NCI-H2029 (cell line): ENCODE data around the gene PTPRM.

Experiments used
- DNase-seq: peaks from one replicate; lab custom pipeline; 2025; lab: John Stamatoyannopoulos, UW

The PTPRM gene

DNA sequence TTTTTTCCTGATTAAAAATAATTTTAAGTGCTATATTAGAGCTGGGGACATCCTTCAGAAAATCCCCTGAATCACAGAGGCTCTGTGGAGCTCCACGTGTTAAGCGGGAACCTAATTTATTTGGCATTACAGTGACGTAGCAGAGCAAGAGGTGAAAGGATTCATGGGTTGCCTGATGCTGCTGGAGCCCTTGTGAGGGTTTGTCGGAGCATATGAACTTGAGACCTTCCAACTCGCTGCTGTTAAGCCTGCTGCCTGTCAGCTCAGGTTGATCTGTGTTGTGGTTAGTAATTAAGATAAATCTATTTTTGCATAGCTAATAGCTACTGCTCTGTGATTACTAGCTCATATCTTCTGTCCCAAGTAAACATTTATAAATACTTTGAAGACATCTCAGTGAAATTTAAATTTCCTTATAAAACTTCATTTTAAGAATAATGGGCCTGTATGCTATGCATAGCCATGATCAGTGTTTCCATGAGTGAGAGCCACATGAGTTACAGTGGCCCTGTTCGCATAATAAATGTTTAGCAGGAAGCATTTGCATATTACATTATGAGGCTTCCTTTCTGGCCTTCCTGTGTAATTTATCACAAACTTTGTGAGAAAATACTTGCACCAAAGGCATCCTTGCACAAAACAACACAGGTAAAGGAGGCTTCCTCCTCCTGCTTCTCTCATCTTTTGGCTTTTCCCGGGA is 438.9 kb downstream of the PTPRM start:
- DNase-seq, result no peak

DNA sequence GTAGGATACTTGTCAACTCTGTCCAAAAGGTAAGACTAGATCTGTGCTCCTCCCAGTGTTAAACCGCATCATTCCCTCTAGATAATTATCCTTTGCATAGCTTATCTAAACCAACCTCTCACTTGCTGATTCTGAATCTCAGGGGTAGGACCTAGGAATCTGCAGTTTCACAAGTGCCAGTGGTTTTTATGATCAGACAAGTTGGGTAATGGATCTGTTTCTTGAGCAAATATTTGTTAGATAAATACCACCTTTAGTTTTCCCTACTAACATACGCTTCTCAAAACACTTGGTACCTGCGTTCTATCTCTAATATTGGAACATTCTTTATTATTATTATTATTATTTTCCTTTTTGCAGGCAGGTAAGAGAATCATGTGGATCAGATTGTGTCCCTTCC is 439.9 kb downstream of the PTPRM start:
- no peak for DNase-seq

DNA sequence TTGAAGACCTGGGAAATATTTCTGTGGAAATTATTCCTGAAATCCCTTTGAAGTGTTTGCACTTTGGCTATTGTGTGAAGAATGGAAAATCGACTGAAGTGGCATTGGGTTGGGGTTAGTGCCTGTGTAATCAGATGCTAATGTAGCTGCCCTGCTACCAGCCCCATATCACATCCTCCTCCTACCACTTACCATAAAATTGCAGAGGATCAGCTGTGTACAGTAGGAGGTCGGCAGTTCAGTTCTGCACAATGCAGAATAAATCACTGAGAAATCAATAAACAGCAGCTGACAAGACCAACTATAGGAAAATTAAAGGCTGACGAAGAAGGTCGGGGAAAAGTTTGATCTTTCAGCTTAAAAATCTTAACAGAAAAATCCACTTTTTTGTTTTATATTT is 440.9 kb downstream of the PTPRM start:
- no peak for DNase-seq

DNA sequence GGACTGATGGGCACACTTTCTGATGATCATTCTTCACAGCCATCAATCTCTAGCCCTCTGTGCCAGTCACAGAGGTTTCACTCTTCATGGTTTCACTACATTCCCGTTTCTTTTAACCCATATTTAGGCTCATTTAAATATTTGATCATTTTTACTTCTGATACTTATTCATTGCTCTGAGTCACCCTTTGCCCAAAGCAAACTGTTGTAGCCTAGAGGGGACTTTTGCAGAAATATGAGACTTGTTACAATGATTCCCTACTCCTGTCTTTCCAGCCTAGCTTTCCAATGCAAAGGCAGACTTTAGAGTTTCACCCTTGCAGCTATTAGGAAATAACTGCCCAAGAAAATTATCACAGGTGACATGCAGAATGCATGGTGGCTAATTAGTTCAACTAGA is 444.2 kb downstream of the PTPRM start:
- no peak for DNase-seq

DNA sequence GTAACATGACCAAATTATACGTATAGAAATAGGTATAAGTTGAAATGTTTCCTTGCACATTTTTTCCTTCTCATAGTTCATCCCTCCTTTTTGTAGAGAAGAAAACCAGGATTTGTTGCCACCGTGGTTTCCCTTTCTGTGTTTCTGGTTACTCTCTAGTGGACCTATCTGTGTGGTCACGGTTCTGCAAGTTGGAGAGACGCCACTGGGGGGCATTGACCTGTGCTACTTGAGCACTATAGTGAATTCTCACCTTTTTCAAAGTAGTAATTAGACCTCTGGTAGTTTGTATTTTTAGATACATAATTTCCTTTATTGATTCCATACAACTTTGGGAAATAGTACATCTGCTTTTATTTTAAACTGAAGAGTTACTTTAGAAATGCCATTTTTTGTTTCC is 444.8 kb downstream of the PTPRM start:
- DNase-seq, result no peak

DNA sequence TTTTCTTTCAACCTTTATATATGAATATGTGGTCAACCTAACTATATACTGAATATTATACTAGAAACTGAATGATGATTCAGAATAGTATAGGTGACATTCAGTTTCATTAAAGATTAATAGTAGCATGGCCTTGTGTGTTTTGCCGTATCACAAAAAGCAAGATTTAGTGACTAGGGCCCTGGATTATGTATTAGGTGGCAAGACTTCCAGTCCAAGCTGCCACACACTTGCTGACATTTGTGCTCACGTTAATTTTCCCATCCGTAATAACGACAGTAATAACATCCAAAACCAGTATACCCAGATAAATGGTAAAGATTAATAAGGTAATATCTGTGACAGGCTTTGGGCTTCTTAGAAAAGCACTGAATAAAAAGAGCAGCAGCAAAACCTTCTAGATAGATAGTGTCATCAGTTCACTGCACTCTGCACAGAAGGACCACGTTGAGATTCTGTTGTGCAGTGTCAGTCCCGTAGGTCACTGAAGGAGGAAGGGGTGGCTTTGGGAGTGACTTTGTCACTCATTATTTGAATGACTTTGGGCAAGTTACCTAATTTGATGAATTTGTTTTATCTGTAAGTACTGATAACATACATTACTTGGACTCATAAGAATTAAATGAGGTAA is 451.7 kb downstream of the PTPRM start:
- no peak for DNase-seq

DNA sequence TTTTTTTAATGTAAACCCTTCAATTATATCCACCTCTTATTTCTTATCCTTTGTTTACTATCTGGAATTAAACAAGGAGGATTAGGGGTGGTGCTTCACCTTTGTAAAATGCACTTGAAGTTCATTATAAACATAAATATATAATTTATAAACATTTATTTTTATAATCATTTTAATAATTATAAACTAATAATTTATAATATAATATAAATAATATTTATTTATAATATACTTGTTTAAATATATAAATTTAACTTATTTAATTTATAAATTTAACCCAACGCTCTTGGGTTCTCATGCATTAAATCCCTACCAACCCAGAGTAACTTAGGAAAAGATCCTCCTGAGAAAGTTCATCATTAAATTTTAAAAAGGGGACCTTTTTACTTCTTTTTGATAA is 452.5 kb downstream of the PTPRM start:
- DNase-seq, result no peak

DNA sequence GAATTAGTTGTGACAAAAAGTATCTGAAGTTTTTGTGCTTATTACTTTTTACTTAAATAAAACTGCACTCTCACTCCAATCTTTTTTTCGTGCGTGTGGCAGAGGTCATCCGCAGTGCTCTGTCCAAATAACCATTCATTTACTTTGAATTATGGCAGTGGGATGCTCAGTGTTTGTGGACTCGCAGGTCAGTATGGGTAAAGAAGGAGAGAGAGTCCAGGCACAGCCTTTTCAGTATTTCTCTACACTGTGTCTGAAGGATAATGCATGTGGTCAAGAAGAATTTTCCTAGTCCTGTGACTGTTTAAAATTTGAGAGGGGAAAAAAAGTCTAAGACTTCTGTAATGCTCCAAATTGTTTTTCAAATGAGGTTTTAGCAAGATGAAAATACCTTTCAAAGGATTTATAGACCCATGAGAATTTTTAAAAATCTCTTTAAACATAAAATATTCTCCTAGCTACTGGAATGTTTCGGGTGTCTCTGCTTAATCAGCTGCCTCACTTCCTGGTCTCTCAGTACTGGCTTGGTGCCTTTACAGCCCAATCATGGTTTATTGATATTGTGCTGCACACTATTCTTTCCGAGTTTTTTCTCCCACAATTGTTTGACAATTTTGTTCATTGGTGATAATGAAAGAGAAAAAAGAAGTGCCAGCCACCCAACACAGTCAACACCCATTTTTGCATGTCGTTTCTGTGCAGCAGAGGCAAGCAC is 453.2 kb downstream of the PTPRM start:
- no peak for DNase-seq

DNA sequence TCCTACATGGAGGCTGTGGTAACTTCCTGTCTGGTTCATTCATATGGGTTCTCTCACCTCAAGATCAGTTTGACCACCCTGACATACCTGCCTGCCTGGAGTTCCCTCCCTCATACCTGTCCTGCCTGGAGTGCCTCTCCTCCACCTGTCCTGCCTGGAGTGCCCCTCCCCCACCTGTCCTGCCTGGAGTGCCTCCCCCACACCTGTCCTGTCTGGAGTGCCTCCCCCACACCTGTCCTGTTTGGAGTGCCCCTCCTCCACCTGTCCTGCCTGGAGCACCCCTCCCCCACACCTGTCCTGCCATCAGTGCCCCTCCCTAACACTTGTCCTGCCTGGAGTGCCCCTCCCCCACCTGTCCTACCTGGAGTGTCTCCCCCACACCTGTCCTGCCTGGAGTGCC is 461.9 kb downstream of the PTPRM start:
- DNase-seq, result peak; percentile 43

DNA sequence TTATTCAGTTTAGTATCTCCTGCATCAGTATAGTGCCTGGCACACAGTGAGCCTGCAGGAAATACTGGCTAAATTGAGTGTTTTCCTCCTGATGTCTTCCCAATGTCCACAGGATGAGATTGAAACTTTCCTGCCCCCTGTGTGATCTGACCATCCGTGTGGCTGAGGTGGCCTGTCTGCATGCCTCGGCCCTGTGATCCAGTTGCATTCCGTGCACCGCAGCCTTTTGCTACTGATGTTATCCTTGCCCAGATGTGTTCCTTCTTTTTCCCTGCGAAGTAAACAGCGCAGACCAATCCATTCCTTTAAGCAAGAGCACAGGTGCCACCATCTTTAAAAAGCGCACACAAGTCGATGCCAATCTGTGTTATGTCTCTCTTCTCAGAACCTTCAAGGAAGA is 462.6 kb downstream of the PTPRM start:
- no peak for DNase-seq

DNA sequence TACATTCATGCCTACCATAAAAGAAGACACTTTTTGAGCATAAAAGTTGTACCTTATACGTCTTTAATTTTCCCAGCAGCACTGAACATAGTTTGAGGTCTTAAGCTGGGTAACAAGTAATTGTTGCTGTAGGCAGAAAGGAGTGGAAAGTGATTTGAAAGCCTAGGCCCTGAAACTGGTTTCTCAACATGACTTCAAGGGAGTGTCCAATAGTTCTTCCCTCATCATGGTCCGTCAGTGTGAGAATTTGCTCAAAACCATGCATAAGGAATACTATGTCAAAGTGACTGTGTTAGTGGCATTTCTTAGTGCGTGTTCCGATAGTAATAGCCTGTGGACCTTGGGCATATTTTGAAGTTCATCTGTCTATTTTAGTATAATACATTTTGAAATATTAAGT is 463.1 kb downstream of the PTPRM start:
- DNase-seq, result no peak

DNA sequence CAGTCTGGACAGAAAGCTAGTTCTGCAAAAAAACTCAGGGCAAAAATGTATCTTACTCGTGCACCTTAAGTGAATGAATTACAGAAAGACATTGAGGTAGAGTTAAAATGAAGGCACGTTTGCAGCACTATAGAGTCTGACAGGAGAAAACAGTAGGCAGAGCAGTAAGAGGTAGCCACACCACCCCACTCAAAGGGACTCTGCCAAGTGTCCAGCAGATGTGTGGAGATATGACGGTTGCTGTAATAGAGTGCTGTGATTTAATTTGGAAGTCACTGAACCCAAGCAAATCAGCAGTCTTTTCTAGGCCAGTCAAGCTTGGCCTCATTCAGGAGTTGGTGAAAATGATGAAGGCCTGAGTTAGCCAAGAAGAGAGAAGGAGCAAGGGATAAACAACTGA is 464.4 kb downstream of the PTPRM start:
- no peak for DNase-seq

DNA sequence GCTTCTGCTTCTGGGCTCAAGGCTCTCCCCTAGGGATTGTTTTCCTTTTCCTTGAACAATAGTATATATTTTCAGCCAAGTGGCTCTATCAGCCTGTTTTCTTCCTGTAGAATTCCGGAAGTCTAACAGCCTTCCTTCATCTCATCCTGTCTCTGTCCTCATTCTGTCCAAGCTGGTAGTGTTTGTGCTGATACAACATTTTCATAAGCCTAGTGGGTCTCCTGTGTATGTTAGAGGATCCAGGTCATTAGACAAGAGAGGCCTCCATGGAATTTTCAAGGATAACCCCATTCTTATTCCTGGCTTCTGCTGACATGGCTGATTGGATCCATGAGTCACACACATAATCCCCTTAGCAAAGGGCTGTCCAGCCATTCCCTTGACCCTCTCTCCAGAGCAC is 467.6 kb downstream of the PTPRM start:
- no peak for DNase-seq

DNA sequence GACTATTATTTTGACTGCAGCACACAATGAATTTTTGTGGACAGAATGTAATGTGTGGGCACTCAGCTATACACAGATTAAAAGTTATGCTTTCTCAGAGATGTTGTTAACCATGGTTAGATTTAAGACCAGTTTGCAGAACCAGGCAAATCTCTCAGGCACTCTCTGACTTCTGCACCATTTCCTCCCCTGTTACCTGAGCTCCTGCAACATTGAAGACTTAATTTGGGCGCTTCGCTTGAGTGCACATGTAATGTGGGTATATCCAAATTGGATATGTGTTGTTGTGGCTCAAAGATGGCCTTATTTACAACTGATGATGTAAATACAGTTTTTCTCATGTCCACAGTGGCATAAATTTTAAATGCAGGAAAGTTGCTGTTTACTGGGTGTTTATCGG is 469.4 kb downstream of the PTPRM start:
- DNase-seq, result no peak

DNA sequence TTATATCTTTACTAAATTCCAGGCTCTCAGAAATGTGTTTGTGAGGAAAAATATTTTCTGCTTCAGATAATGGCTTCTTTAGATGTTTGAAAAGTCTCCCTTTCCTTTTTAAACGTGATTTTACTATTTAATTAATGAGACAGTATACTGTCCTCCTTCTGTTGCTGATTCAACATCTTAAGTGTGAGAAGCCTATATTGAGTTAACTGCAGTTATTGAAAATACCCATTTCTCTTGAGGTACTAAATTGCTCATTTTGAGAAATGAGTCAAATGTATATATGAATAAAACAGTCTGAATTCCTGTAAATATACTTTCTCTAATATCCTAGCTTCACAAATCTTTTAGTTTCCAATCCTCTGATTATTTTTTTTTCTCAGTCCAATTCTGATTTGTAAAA is 470.2 kb downstream of the PTPRM start:
- DNase-seq, result no peak

DNA sequence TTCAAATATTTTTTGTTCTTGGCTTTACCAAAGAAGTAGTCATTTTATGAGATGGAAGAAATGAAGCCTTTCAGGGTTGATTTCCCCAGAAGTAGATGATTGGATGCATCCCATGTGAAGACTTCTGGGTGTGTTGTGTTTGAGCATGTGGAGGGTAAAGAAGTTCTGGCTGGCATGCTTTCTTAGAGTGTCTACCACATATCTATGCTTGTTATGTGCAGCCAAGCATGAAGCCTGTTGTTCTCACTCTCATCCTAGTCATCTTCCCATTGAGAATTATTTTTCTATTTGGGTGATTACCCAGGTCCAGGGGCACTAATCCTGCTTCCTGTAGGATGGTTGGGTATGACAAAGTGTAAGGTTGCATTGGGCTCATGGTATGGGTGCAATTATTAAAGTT is 472.9 kb downstream of the PTPRM start:
- DNase-seq, result no peak

DNA sequence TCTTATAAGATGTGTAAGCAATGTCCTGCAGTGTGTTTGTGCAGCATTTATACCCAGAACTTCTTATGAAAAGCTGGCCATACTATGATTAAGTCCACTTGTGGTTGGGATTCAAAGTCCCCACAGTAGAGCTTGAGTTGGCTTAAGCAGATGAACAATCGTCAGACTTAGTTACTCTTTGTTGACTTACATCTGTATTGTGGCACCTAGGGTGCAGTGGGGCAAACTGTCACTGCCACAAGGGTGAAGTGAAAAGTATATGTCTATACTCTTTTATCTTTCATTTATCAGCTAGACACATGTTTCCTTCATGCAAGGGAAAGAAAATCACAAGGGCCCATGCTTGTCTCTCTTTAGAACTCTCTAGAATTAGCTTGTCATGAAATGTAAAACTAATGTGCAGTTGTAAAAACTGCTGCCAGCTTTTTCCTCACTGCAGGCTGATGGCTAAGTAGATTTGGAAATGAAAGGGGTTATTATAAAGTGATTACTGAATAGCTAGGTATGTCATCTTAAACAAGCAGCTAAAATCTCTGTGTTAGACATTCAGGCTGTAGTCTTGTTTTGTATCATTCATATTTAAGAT is 474.5 kb downstream of the PTPRM start:
- DNase-seq, result no peak

DNA sequence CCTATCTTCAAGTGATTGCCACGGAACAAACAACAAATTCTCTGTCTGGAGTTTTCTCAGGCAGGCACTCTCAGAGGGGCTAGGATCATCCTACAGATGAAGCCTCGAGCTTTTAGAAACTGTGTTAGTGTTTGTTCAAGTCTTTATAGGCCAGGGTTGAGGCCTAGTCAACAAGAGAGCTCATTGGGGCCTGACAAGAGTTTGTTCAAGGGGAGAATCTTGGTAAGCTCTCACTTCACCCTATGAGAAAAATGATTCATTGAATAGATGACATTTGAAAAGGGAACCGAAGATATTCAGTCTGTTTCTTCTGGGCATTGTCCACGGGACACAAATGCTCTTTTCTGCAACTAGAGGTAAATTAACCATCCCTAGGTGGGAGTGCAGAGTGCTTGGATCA is 476.9 kb downstream of the PTPRM start:
- no peak for DNase-seq

DNA sequence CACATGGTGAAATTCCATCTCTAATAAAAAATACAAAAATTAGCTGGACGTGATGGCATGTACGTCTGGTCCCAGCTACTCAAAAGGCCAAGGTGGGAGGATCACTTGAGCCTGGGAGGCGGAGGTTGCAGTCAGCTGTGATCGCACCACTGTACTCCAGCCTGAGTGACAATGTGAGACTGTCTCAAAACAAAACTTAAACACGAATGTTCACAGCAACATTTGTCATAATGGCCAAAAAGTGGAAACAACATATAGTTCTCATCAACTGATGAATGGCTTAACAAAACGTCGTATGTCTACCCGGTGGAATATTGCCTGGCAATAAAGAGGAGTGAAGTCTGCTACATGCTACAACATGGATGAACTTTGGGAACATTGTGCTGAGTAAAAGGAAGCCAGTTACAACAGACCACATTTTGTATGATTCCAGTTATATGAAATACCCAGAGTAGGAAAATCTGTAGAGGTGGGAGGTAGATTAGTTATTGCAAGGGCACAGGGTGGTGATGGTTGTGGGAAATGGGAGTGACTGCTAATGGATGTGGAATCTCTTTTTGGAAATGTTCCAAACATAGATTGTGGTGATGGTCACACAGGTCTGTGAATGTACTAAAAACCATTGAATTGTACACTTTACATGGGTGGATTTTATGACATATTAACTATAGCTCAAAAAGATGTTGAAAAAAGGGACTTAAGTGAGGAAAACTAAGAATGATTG is 478.2 kb downstream of the PTPRM start:
- no peak for DNase-seq

DNA sequence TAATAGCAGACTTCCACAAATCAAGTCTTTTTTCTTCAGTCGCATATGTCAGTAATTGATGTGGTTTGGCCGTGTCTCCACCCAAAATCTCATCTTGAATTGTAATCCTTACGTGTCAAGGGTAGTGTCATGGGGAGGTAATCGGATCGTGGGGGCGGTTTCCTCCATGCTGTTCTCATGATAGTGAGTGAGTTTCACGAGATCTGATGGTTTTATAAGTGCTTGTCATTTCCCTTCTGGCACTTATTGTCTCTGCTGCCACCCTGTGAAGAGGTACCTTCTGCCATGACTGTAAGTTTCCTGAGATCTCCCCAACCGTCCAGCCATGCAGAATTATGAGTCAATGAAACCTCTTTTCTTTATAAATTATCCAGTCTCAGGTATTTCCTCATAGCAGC is 478.8 kb downstream of the PTPRM start:
- DNase-seq, result no peak

DNA sequence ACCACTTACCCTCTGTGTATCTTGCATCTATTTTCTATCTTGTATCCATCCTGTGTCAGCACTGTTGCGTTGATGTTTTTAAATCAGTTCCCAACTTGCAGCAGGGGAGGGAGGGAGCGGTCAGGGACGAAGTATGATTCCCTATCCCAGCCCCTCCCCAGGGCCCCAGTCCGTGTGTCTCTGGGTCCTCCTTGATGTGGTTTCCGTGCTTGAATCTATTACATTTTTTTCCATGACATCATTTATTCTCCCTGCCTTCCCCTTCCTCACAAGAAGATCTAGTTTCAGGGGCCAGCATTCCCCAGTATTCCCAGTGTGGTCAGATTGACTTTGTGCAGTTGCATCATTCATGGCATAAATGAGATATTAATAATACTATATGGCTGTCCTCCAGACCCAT is 479.3 kb downstream of the PTPRM start:
- DNase-seq, result no peak

DNA sequence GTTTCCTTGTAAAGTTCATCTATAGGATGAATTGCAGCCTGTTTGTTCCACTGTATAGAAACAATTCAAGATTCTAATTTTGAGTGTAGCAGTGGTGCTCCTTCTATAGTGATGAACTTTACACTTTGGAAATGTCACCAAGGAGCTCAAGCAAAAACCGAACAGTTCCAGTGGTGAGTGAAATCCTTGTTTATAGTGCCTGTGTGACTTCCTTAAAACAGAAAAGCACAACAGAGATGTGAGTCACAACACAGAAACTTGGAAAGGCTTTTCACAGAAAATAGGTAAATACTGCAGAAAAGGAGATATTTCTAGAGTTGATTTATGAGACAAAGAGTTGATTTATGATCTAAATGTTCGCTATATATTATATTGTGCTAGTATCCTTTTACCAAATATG is 482.0 kb downstream of the PTPRM start:
- no peak for DNase-seq
